ENCODE results near the gene MAN1C1. TPM values are rescaled to one million over a fixed set of nuclear protein-coding genes. Genes with fewer than 3 reads are reported as not detected.
"Not testable (repeated sequence)": the region's sequence is repeated elsewhere in the genome, so short reads cannot be mapped to it uniquely, and the experiment has no call there.

MAN1C1 gene
- polyA plus RNA-seq, 4 donors: 11.5 to 17.5 (median 16.3) TPM

- no peak for DNase-seq (ENCODE audit: low read depth in 4 of 4, low spot score in 3 of 4)
Measured at GRCh38 chr1:25631750-25632485, 15.3 kb downstream of the MAN1C1 start.

GRCh38 chr1:25634066-25634465, 17.5 kb downstream of the MAN1C1 start:
- no peak for DNase-seq (ENCODE audit: low read depth in 4 of 4, low spot score in 3 of 4)

GRCh38 chr1:25634896-25635295, 18.3 kb downstream of the MAN1C1 start:
- no peak for DNase-seq (ENCODE audit: low read depth in 4 of 4, low spot score in 3 of 4)

- DNase-seq (ENCODE audit: low read depth in 4 of 4, low spot score in 3 of 4): not testable (repeated sequence)
Measured at GRCh38 chr1:25636141-25636540, 19.6 kb downstream of the MAN1C1 start.

- no peak for DNase-seq (ENCODE audit: low read depth in 4 of 4, low spot score in 3 of 4)
Measured at GRCh38 chr1:25640646-25641328, 24.2 kb downstream of the MAN1C1 start.

GRCh38 chr1:25641329-25641725, 24.7 kb downstream of the MAN1C1 start:
- no peak for DNase-seq (ENCODE audit: low read depth in 4 of 4, low spot score in 3 of 4)

GRCh38 chr1:25641931-25642573, 25.5 kb downstream of the MAN1C1 start:
- no peak for DNase-seq (ENCODE audit: low read depth in 4 of 4, low spot score in 3 of 4)

- no peak for DNase-seq (ENCODE audit: low read depth in 4 of 4, low spot score in 3 of 4)
Measured at GRCh38 chr1:25642574-25643108, 26.1 kb downstream of the MAN1C1 start.

- DNase-seq (ENCODE audit: low read depth in 4 of 4, low spot score in 3 of 4): no peak
Measured at GRCh38 chr1:25643929-25644328, 27.3 kb downstream of the MAN1C1 start.

- no peak for DNase-seq (ENCODE audit: low read depth in 4 of 4, low spot score in 3 of 4)
Measured at GRCh38 chr1:25644962-25645361, 28.4 kb downstream of the MAN1C1 start.

- DNase-seq (ENCODE audit: low read depth in 4 of 4, low spot score in 3 of 4): no peak
Measured at GRCh38 chr1:25645637-25646400, 29.2 kb downstream of the MAN1C1 start.

- DNase-seq (ENCODE audit: low read depth in 4 of 4, low spot score in 3 of 4): no peak
Measured at GRCh38 chr1:25647106-25647505, 30.5 kb downstream of the MAN1C1 start.

GRCh38 chr1:25647863-25648262, 31.3 kb downstream of the MAN1C1 start:
- no peak for DNase-seq (ENCODE audit: low read depth in 4 of 4, low spot score in 3 of 4)

GRCh38 chr1:25648681-25649440, 32.3 kb downstream of the MAN1C1 start:
- DNase-seq (ENCODE audit: low read depth in 4 of 4, low spot score in 3 of 4): no peak

- no peak for DNase-seq (ENCODE audit: low read depth in 4 of 4, low spot score in 3 of 4)
Measured at GRCh38 chr1:25649505-25650288, 33.1 kb downstream of the MAN1C1 start.

GRCh38 chr1:25650289-25650576, 33.6 kb downstream of the MAN1C1 start:
- DNase-seq (ENCODE audit: low read depth in 4 of 4, low spot score in 3 of 4): no peak

GRCh38 chr1:25651036-25651640, 34.5 kb downstream of the MAN1C1 start:
- DNase-seq (ENCODE audit: low read depth in 4 of 4, low spot score in 3 of 4): no peak

GRCh38 chr1:25651824-25652741, 35.5 kb downstream of the MAN1C1 start:
- no peak for DNase-seq (ENCODE audit: low read depth in 4 of 4, low spot score in 3 of 4)

All from left renal pelvis (tissue), 4 donors.